Adrenal gland (tissue), 12 donors: ENCODE data around the gene KIF19. TPM values are rescaled to one million over a fixed set of nuclear protein-coding genes. Genes with fewer than 3 reads are reported as not detected.

Experiments used
- DNase-seq, 7 donors: peaks; one replicate each; pipeline ENCODE4 v3.0.0-alpha.2; 2019 to 2020
- H3K27ac ChIP-seq, 5 donors: fragments of 200-600 bp; sonication (generic) in 4 of 5; 1 replicate in 3 of 5; 2 replicates in 2 of 5; pipeline versions ENCODE4 v1.5.1 to v1.8.0; 2016 to 2020; ENCODE audit warnings: mild to moderate bottlenecking in 1 of 5
- H3K27me3 ChIP-seq: fragments of 200-600 bp; 2 replicates; pipeline ENCODE4 v1.8.0; 2021
- H3K36me3 ChIP-seq, 2 donors: fragments of 200-600 bp; replicated peaks in 1 of 2; 1 replicate in 1 of 2; 2 replicates in 1 of 2; pipeline versions ENCODE4 v1.5.1 to v1.8.0; 2018 to 2022
- H3K4me1 ChIP-seq, 2 donors: fragments of 200-600 bp; replicated peaks in 1 of 2; 1 replicate in 1 of 2; 2 replicates in 1 of 2; pipeline versions ENCODE4 v1.5.1 to v1.8.0; 2018 to 2021
- H3K4me3 ChIP-seq, 4 donors: fragments of 200-600 bp; sonication (generic) in 3 of 4; one replicate each; pipeline ENCODE4 v1.5.1; 2016 to 2018
- H3K9me3 ChIP-seq, 3 donors: fragments of 200-600 bp; sonication (generic) in 1 of 3; replicated peaks in 1 of 3; 1 replicate in 2 of 3; 2 replicates in 1 of 3; pipeline versions ENCODE4 v1.5.1 to v1.8.0; 2016 to 2021
- CTCF ChIP-seq, 6 experiments: fragments of 450-650 bp in 4 of 6; fragments of 200-600 bp in 2 of 6; sonication (generic) in 1 of 6; IDR thresholded peaks; 1 replicate in 5 of 6; 2 replicates in 1 of 6; pipeline versions ENCODE4 v1.5.1 to v1.8.0; 2016 to 2021; ENCODE audit warnings: antibody characterized with exemption in 6 of 6, mild to moderate bottlenecking in 2 of 6, moderate library complexity in 1 of 6
- POLR2A ChIP-seq, 2 donors: fragments of 450-650 bp; IDR thresholded peaks; one replicate each; pipeline ENCODE4 v1.6.1; 2017; ENCODE audit warnings: antibody characterized with exemption in 2 of 2, mild to moderate bottlenecking in 2 of 2, moderate library complexity in 1 of 2
- WGBS, 4 donors: extraction: QIAGEN DNeasy Blood & Tissue Kit in 2 of 4; methylation state at CpG; one replicate each; pipeline versions ENCODE4 v1.1.5 to v1.1.7; 2013 to 2017; 5-methylcytosine and 5-hydroxymethylcytosine counted together
- intact Hi-C, 2 donors: fragments of 100-400 bp; cut with DNase I; formaldehyde crosslinking; loops; one replicate each; pipeline versions ENCODE4 v1.14.1 to v1.15.0; 2022 to 2023
- polyA plus RNA-seq, 3 donors: library from polyadenylated mRNA; stranded (reverse); fragments of 200-250 nt in 2 of 3; fragments of 350-450 nt in 1 of 3; fragmentation: Illumina TruSeq in 1 of 3; extraction: RNeasy Lipid Tissue Mini Kit (QIAGEN cat#74804) in 1 of 3; gene quantifications; one replicate each; pipeline ENCODE4 v1.2.3, GENCODE V29; 2013 to 2014
- total RNA-seq, 9 donors: library from RNA; depleted of rRNA in 4 of 9; stranded (reverse); fragments of >200 nt in 4 of 9; fragments of 120-200 nt in 1 of 9; fragmentation: NEBNext Ultra II Directional in 1 of 9; extraction: Animal tissue kit (Norgen Biotek cat#: 25700) in 1 of 9; gene quantifications; one replicate each; pipeline versions ENCODE4 v1.1.0 to v1.2.4, GENCODE V29; 2013 to 2023
- donor health status: healthy with polysubstance abuse.
- donor health status: Bipolar disorder and iron deficiency.
- donor health status: DM: yes; HTN: yes; CAD: no.
- donor health status: DM: no; HTN: no; CAD: no.
- donor health status: DM: no; HTN: no; CAD: no.
- donor health status: DM: yes; HTN: yes; CAD: no.

Gene KIF19
- total and polyA plus RNA-seq, 12 donors: 0.06 to 1.7 (median 0.30) TPM; not detected in 2

- H3K9me3 ChIP-seq: no peaks in the 10 kb centered on the region
- H3K27me3 ChIP-seq: peaks cover 16% of the 10 kb centered on the region
- H3K27ac ChIP-seq: no peak overlapping the region
- no peak overlapping the region for H3K4me3 ChIP-seq
- no peak for DNase-seq
- TF ChIP-seq POLR2A (IDR thresholded peaks at IDR 0.05) (no peak), CTCF (IDR thresholded peaks at IDR 0.05) (no peak)
- H3K36me3 ChIP-seq: no peaks in the 10 kb centered on the region
- intact Hi-C loops: no loop called here
- WGBS, 4 donors: 69 to 88% (median 83%) methylated on average over 6 to 8 of the region's 8 CpGs
- H3K4me1 ChIP-seq: peaks cover 4 to 13% of the 10 kb centered on the region in 2 donors
Observed at GRCh38 chr17:74330446-74330845, 4.4 kb downstream of the KIF19 start.

GRCh38 chr17:74332017-74332650 is 6.1 kb downstream of the KIF19 start:
- WGBS, 4 donors: 70 to 80% (median 75%) methylated on average over 5 to 7 of the region's 7 CpGs
- intact Hi-C loops: no loop called here
- no peak for TF ChIP-seq POLR2A (IDR thresholded peaks at IDR 0.05)
- no peak for TF ChIP-seq CTCF (IDR thresholded peaks at IDR 0.05)
- DNase-seq: no peak
- Histone ChIP-seq H3K4me1 (no peaks in the 10 kb centered on the region), H3K27me3 (peaks cover 6% of the 10 kb centered on the region), H3K9me3 (no peaks in the 10 kb centered on the region), H3K4me3 (no peak overlapping the region), H3K36me3 (no peaks in the 10 kb centered on the region), H3K27ac (no peak overlapping the region)

GRCh38 chr17:74332763-74333283 is 6.8 kb downstream of the KIF19 start:
- 46 to 69% (median 54%) methylated on average over 10 to 11 of the region's 11 CpGs for WGBS, 4 donors
- no peaks in the 10 kb centered on the region for H3K36me3 ChIP-seq
- no peak for DNase-seq
- H3K4me3 ChIP-seq: no peak overlapping the region
- H3K27me3 ChIP-seq: no peaks in the 10 kb centered on the region
- H3K4me1 ChIP-seq: no peaks in the 10 kb centered on the region
- no peaks in the 10 kb centered on the region for H3K9me3 ChIP-seq
- TF ChIP-seq CTCF (IDR thresholded peaks at IDR 0.05) (no peak), POLR2A (IDR thresholded peaks at IDR 0.05) (no peak)
- H3K27ac ChIP-seq: no peak overlapping the region
- intact Hi-C loops: no loop called here

- no peak for DNase-seq
- no peaks in the 10 kb centered on the region for H3K9me3 ChIP-seq
- no peaks in the 10 kb centered on the region for H3K36me3 ChIP-seq
- 89 to 91% (median 90%) methylated on average over 1 to 2 of the region's 2 CpGs for WGBS, 4 donors
- H3K27me3 ChIP-seq: no peaks in the 10 kb centered on the region
- no peak overlapping the region for H3K27ac ChIP-seq
- intact Hi-C loops: no loop called here
- no peak overlapping the region for H3K4me3 ChIP-seq
- TF ChIP-seq POLR2A (IDR thresholded peaks at IDR 0.05) (no peak), CTCF (IDR thresholded peaks at IDR 0.05) (no peak)
- no peaks in the 10 kb centered on the region for H3K4me1 ChIP-seq
Observed at GRCh38 chr17:74334393-74335039, 8.5 kb downstream of the KIF19 start.
